Heart right ventricle (tissue), 16 donors: Measurements from ENCODE around the gene IPCEF1. TPM values are rescaled to one million over a fixed set of nuclear protein-coding genes. Genes with fewer than 3 reads are reported as not detected.

Source experiments
- ATAC-seq, 8 donors: fragments of 200-7000 bp; cut with Tn5 transposase; one replicate each; pipeline ENCODE4 v1.9.1; 2020; ENCODE audit warnings: mild to moderate bottlenecking in 8 of 8, moderate library complexity in 8 of 8, moderate number of reproducible peaks in 1 of 8
- DNase-seq, 2 donors: peaks; one replicate each; pipeline ENCODE4 v3.0.0-alpha.2; 2020
- H3K27ac ChIP-seq, 10 donors: fragments of 200-600 bp; sonication (generic) in 2 of 10; one replicate each; pipeline versions ENCODE4 v1.5.0 to v1.8.0; 2020 to 2022; ENCODE audit warnings: mild to moderate bottlenecking in 3 of 10
- H3K27me3 ChIP-seq, 7 donors: fragments of 200-600 bp; one replicate each; pipeline ENCODE4 v1.8.0; 2021 to 2022; ENCODE audit warnings: mild to moderate bottlenecking in 2 of 7
- H3K36me3 ChIP-seq, 9 donors: fragments of 200-600 bp; sonication (generic) in 1 of 9; one replicate each; pipeline versions ENCODE4 v1.5.0 to v1.8.0; 2020 to 2022; ENCODE audit warnings: mild to moderate bottlenecking in 2 of 9
- H3K4me1 ChIP-seq, 9 donors: fragments of 200-600 bp; sonication (generic) in 1 of 9; one replicate each; pipeline versions ENCODE4 v1.5.0 to v1.8.0; 2020 to 2022; ENCODE audit warnings: mild to moderate bottlenecking in 4 of 9
- H3K4me3 ChIP-seq, 10 donors: fragments of 200-600 bp; sonication (generic) in 2 of 10; one replicate each; pipeline versions ENCODE4 v1.5.0 to v1.8.0; 2020 to 2022; ENCODE audit warnings: mild to moderate bottlenecking in 7 of 10, moderate library complexity in 2 of 10
- H3K9me3 ChIP-seq, 11 donors: fragments of 200-600 bp in 10 of 11; sonication (generic) in 2 of 11; one replicate each; pipeline versions ENCODE4 v1.5.0 to v1.8.0; 2013 to 2022; ENCODE audit warnings: mild to moderate bottlenecking in 2 of 11, control low read depth in 1 of 11, moderate library complexity in 1 of 11
- CTCF ChIP-seq, 9 donors: fragments of 200-600 bp; sonication (generic) in 2 of 9; IDR thresholded peaks; one replicate each; pipeline versions ENCODE4 v1.5.0 to v1.8.0; 2021 to 2022; ENCODE audit warnings: antibody characterized with exemption in 9 of 9, mild to moderate bottlenecking in 5 of 9, moderate library complexity in 1 of 9
- whole genome bisulfite sequencing, 2 donors: extraction: QIAGEN DNeasy Blood & Tissue Kit; methylation state at CpG; one replicate each; pipeline ENCODE4 v1.1.7; 2013; ENCODE audit warnings: inconsistent platforms in 1 of 2; 5-methylcytosine and 5-hydroxymethylcytosine counted together
- intact Hi-C, 10 donors: fragments of 100-400 bp; cut with DNase I; formaldehyde crosslinking; loops; one replicate each; pipeline versions ENCODE4 v1.11.1 to v1.14.2; 2022
- polyA plus RNA-seq, 2 donors: library from polyadenylated mRNA; stranded (reverse); fragments of 200-250 nt; gene quantifications; one replicate each; pipeline ENCODE4 v1.2.3, GENCODE V29; 2013
- total RNA-seq, 10 donors: library from RNA; stranded (reverse); fragmentation: NEBNext Ultra II Directional in 3 of 10; extraction: Animal tissue kit (Norgen Biotek cat#: 25700) in 3 of 10; gene quantifications; one replicate each; pipeline versions ENCODE4 v1.2.1 to v1.2.4, GENCODE V29; 2021 to 2023
- donor health status: Arrhythmogenic right ventricular cardiomyopathy.
- donor health status: ischemic (EF 13 %, LVEDD 7.1; RV severe dilation, severe dysfunction).
- donor health status: healthy with polysubstance abuse.
- donor health status: DM: no; HTN: yes; CAD: no.
- donor health status: DM: no; HTN: no; CAD: no.
- donor health status: ischemic (EF 25% LVEDD 6.9; RV normal size, moderate dysfunction).
- donor health status: ischemic (EF 25% LVEDD 5.7; RV mildly dilated, moderate dysfunction).
- donor health status: healthy.
- donor health status: DM: yes; HTN: yes; CAD: no.
- donor health status: Ischemic cardiomyopathy.
- donor health status: ischemic (EF 35%, LVEDD 5.7; RV mildly dilated, moderate dysfunction).
- donor health status: nonischemic (EF 11% LVEDD 7.7; RV severe dilation, severe dysfunction).
- donor health status: DM: yes; HTN: yes; CAD: no.
- donor health status: PGD.
- donor health status: ischemic (EF 29% LVEDD 5.4; RV normal size, mild dysfunction).
- donor health status: nonischemic (EF 23%, LVEDD 6.1; RV moderate dilation, normal function).

Gene IPCEF1
- total and polyA plus RNA-seq, 12 donors = 0.06 to 5.0 (median 1.4) TPM

GRCh38 chr6:154386848-154387717 is 30.5 kb upstream of the IPCEF1 start:
- H3K36me3 ChIP-seq = no peaks in the 10 kb centered on the region
- H3K27ac ChIP-seq = no peak overlapping the region
- H3K4me3 ChIP-seq = no peak overlapping the region
- 79 to 85% methylated on average over 5 of the region's 5 CpGs for WGBS, 2 donors
- TF ChIP-seq CTCF (IDR thresholded peaks at IDR 0.05) = no peak
- ATAC-seq (no peak), DNase-seq (no peak)
- peaks cover 0 to 6% (median 0%) of the 10 kb centered on the region in 9 donors for H3K4me1 ChIP-seq
- H3K27me3 ChIP-seq = no peaks in the 10 kb centered on the region
- intact Hi-C loops = no loop called here
- H3K9me3 ChIP-seq = peaks cover 0 to 20% (median 0%) of the 10 kb centered on the region in 11 donors

GRCh38 chr6:154384191-154384590 is 27.6 kb upstream of the IPCEF1 start:
- no peaks in the 10 kb centered on the region for H3K36me3 ChIP-seq
- H3K4me3 ChIP-seq = no peak overlapping the region
- H3K9me3 ChIP-seq = peaks cover 0 to 16% (median 0%) of the 10 kb centered on the region in 11 donors
- 53% methylated on average over 2 of the region's 2 CpGs for WGBS, 2 donors
- TF ChIP-seq CTCF (IDR thresholded peaks at IDR 0.05) = no peak
- ATAC-seq = no peak
- H3K27ac ChIP-seq = no peak overlapping the region
- H3K4me1 ChIP-seq = peaks cover 0 to 14% (median 0%) of the 10 kb centered on the region in 9 donors
- intact Hi-C loops = no loop called here
- no peak for DNase-seq
- no peaks in the 10 kb centered on the region for H3K27me3 ChIP-seq

GRCh38 chr6:154383273-154383672 is 26.7 kb upstream of the IPCEF1 start:
- H3K27me3 ChIP-seq = no peaks in the 10 kb centered on the region
- no peak for DNase-seq
- no peak overlapping the region for H3K4me3 ChIP-seq
- no peak overlapping the region for H3K27ac ChIP-seq
- intact Hi-C loops = no loop called here
- no peak for TF ChIP-seq CTCF (IDR thresholded peaks at IDR 0.05)
- peaks cover 0 to 11% (median 0%) of the 10 kb centered on the region in 11 donors for H3K9me3 ChIP-seq
- H3K4me1 ChIP-seq = peaks cover 0 to 14% (median 0%) of the 10 kb centered on the region in 9 donors
- WGBS, 2 donors = 94 to 96% methylated on average over 6 of the region's 6 CpGs
- H3K36me3 ChIP-seq = no peaks in the 10 kb centered on the region
- ATAC-seq = no peak

- Histone ChIP-seq H3K4me1 (peaks cover 0 to 14% (median 0%) of the 10 kb centered on the region in 9 donors), H3K4me3 (no peak overlapping the region), H3K36me3 (no peaks in the 10 kb centered on the region), H3K27me3 (no peaks in the 10 kb centered on the region), H3K9me3 (peaks cover 0 to 11% (median 0%) of the 10 kb centered on the region in 11 donors), H3K27ac (no peak overlapping the region)
- no peak for TF ChIP-seq CTCF (IDR thresholded peaks at IDR 0.05)
- DNase-seq = no peak
- intact Hi-C loops = no loop called here
- no peak for ATAC-seq
- 82 to 86% methylated on average over 8 of the region's 8 CpGs for WGBS, 2 donors
These were observed 26.1 kb upstream of the IPCEF1 start for GRCh38 chr6:154382740-154383139.
